GM23248 (cell line): ENCODE results near the gene SFMBT1. TPM values are rescaled to one million over a fixed set of nuclear protein-coding genes. Genes with fewer than 3 reads are reported as not detected.

Experiments used
- DNase-seq: peaks from one replicate; pipeline ENCODE4 v3.0.0-alpha.2; 2015
- H2AFZ ChIP-seq: fragments of 200-600 bp; sonication (generic); 2 replicates; pipeline ENCODE4 v1.6.1; 2016; ENCODE audit warnings: antibody characterized with exemption
- H3F3A ChIP-seq: fragments of 200-600 bp; sonication (generic); 2 replicates; pipeline ENCODE4 v1.6.1; 2016; ENCODE audit warnings: mild to moderate bottlenecking, antibody characterized with exemption, mixed run types; ENCODE audit not compliant: insufficient read depth
- H3K27ac ChIP-seq: fragments of 200-600 bp; sonication (generic); 2 replicates; pipeline ENCODE4 v1.5.1; 2016; ENCODE audit warnings: mild to moderate bottlenecking
- H3K27me3 ChIP-seq: fragments of 200-600 bp; sonication (generic); replicated peaks from 2 replicates; pipeline ENCODE4 v1.6.1; 2016; ENCODE audit warnings: mild to moderate bottlenecking; ENCODE audit not compliant: insufficient read depth
- H3K36me3 ChIP-seq: fragments of 200-600 bp; sonication (generic); 2 replicates; pipeline ENCODE4 v1.6.1; 2016; ENCODE audit warnings: low read depth, mild to moderate bottlenecking
- H3K4me1 ChIP-seq: fragments of 200-600 bp; sonication (generic); 2 replicates; pipeline ENCODE4 v1.6.1; 2016; ENCODE audit warnings: mild to moderate bottlenecking; ENCODE audit not compliant: insufficient read depth
- H3K4me2 ChIP-seq: fragments of 200-600 bp; sonication (generic); one replicate; pipeline ENCODE4 v1.6.1; 2016; ENCODE audit warnings: mild to moderate bottlenecking; ENCODE audit not compliant: unreplicated experiment
- H3K4me3 ChIP-seq: fragments of 200-600 bp; sonication (generic); 2 replicates; pipeline ENCODE4 v1.5.1; 2016; ENCODE audit warnings: mild to moderate bottlenecking
- H3K79me2 ChIP-seq: fragments of 200-600 bp; sonication (generic); 2 replicates; pipeline ENCODE4 v1.6.1; 2016; ENCODE audit warnings: mild to moderate bottlenecking; ENCODE audit not compliant: insufficient read depth
- H3K9ac ChIP-seq: fragments of 200-600 bp; sonication (generic); 2 replicates; pipeline ENCODE4 v1.6.1; 2016; ENCODE audit warnings: mild to moderate bottlenecking
- H3K9me2 ChIP-seq: fragments of 200-600 bp; sonication (generic); 2 replicates; pipeline ENCODE4 v1.6.1; 2016; ENCODE audit warnings: mixed run types, mild to moderate bottlenecking, moderate library complexity; ENCODE audit not compliant: insufficient read depth
- H3K9me3 ChIP-seq: fragments of 200-600 bp; sonication (generic); one replicate; pipeline ENCODE4 v1.6.1; 2017; ENCODE audit warnings: low read depth
- H4K20me1 ChIP-seq: fragments of 200-600 bp; sonication (generic); 2 replicates; pipeline ENCODE4 v1.6.0; 2016; ENCODE audit not compliant: insufficient read depth
- EZH2 ChIP-seq: fragments of 200-600 bp; sonication (generic); IDR thresholded peaks from 2 replicates; pipeline ENCODE4 v1.6.1; 2018; ENCODE audit warnings: antibody characterized with exemption, mild to moderate bottlenecking; ENCODE audit not compliant: insufficient read depth, poor library complexity, severe bottlenecking
- EZH2phosphoT487 ChIP-seq: fragments of 200-600 bp; sonication (generic); IDR thresholded peaks from 2 replicates; pipeline ENCODE4 v1.6.1; 2018; ENCODE audit warnings: antibody characterized with exemption, moderate library complexity, mild to moderate bottlenecking, low read depth; ENCODE audit not compliant: insufficient read depth
- WGBS, 2 experiments: methylation state at CpG; one replicate each; pipeline ENCODE4 v1.1.6; 2015 to 2017; ENCODE audit warnings: low lambda C conversion rate in 2 of 2, low coverage in 1 of 2; ENCODE audit errors: missing lambda C conversion rate in 2 of 2; 5-methylcytosine and 5-hydroxymethylcytosine counted together
- in situ Hi-C: fragments of 300-500 bp; cut with MboI; formaldehyde crosslinking; loops from 2 replicates; pipeline ENCODE4 v1.15.0; 2020
- polyA plus RNA-seq: library from polyadenylated mRNA; unstranded; fragments of >200 nt; fragmentation: Nextera tagmentation; extraction: Ambion mirVana; gene quantifications from 2 replicates; pipeline ENCODE4 v1.2.1, GENCODE V29; 2016
- total RNA-seq: library from RNA; depleted of rRNA; stranded (reverse); fragments of >200 nt; shearing (Covaris generic); gene quantifications from 2 replicates; pipeline ENCODE4 v1.2.3, GENCODE V29; 2014

The SFMBT1 gene
- total and polyA plus RNA-seq, 2 experiments from 2014 or later, result 2.3 to 2.6 TPM

- no peak for TF ChIP-seq EZH2phosphoT487
- TF ChIP-seq EZH2, result no peak
- H3K4me3 ChIP-seq, result no peak overlapping the region
- H3K9me3 ChIP-seq, result no peaks in the 10 kb centered on the region
- H3K79me2 ChIP-seq, result peaks cover 19% of the 10 kb centered on the region
- no peaks in the 10 kb centered on the region for H3K27me3 ChIP-seq
- in situ Hi-C loops, result no loop called here
- H2AFZ ChIP-seq, result no peak overlapping the region
- H3K36me3 ChIP-seq, result no peaks in the 10 kb centered on the region
- H4K20me1 ChIP-seq, result no peaks in the 10 kb centered on the region
- no peak overlapping the region for H3K27ac ChIP-seq
- no peak overlapping the region for H3K4me2 ChIP-seq
- DNase-seq, result no peak
- H3K4me1 ChIP-seq, result no peaks in the 10 kb centered on the region
- no peaks in the 10 kb centered on the region for H3K9me2 ChIP-seq
- H3K9ac ChIP-seq, result no peak overlapping the region
- 92 to 99% methylated on average over 4 of the region's 4 CpGs for WGBS, 2 experiments
- no peaks in the 10 kb centered on the region for H3F3A ChIP-seq
These were observed 163.5 kb downstream of the SFMBT1 start for GRCh38 chr3:52882377-52882776.

DNA sequence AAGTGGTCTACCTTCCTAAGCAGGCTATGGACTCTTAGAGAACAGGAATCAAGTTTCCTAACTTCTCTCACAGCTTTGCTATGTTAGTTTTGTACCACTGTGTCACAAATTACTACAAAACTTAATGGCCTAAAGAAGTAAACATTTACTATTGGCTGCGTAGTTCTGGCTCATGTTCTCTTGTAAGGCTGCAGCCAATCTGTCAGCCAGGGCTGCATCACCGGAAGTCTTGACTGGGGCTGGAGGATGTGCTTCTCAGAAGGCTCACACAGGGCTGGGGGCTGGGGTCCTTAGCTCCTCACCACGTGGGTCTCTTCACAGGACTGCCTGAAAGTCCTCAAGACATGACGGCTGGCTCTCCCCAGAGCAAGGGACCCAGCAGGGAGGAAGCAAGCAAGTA is 164.0 kb downstream of the SFMBT1 start:
- no peaks in the 10 kb centered on the region for H3K27me3 ChIP-seq
- no peaks in the 10 kb centered on the region for H3K36me3 ChIP-seq
- H3K4me2 ChIP-seq, result no peak overlapping the region
- H4K20me1 ChIP-seq, result no peaks in the 10 kb centered on the region
- WGBS, 2 experiments, result 57 to 66% methylated on average over 4 of the region's 4 CpGs
- H3K9me2 ChIP-seq, result no peaks in the 10 kb centered on the region
- H3K4me1 ChIP-seq, result no peaks in the 10 kb centered on the region
- peaks cover 13% of the 10 kb centered on the region for H3K79me2 ChIP-seq
- H3K4me3 ChIP-seq, result no peak overlapping the region
- H3K9ac ChIP-seq, result no peak overlapping the region
- H2AFZ ChIP-seq, result no peak overlapping the region
- no peak for DNase-seq
- in situ Hi-C loops, result no loop called here
- H3K9me3 ChIP-seq, result no peaks in the 10 kb centered on the region
- H3F3A ChIP-seq, result no peaks in the 10 kb centered on the region
- no peak overlapping the region for H3K27ac ChIP-seq
- TF ChIP-seq EZH2, result no peak
- no peak for TF ChIP-seq EZH2phosphoT487

DNA sequence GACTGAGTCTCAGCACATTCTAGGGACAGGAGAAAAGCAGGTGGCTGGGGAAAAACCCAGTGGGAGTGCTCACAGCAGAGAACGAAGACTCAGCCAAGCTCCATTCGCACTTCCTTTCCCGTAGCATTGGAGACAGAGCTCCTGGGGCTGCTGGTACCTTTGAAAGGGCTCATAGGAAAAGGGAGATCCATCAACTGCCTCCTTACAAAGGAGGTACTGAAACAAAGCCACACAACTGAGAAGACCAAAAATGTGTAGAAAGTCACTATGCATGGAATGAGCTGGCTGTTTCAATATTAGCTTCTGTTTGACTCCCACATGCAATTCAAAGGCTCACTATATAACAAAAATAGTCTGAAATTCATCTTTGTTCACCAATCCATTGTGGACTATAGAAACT is 165.4 kb downstream of the SFMBT1 start:
- no peak for DNase-seq
- Histone ChIP-seq H3K9ac (no peak overlapping the region), H3K4me2 (no peak overlapping the region), H4K20me1 (no peaks in the 10 kb centered on the region), H3K4me1 (no peaks in the 10 kb centered on the region), H3K9me2 (no peaks in the 10 kb centered on the region), H3K36me3 (no peaks in the 10 kb centered on the region), H2AFZ (no peak overlapping the region), H3F3A (no peaks in the 10 kb centered on the region), H3K27ac (no peak overlapping the region), H3K79me2 (0 out of 2 replicates have a peak, but pooled peaks cover 8% of the 10 kb centered on the region), H3K27me3 (no peaks in the 10 kb centered on the region), H3K4me3 (no peak overlapping the region), H3K9me3 (no peaks in the 10 kb centered on the region)
- 95 to 98% methylated on average over 3 of the region's 3 CpGs for whole genome bisulfite sequencing, 2 experiments
- TF ChIP-seq EZH2 (no peak), EZH2phosphoT487 (no peak)
- in situ Hi-C loops, result no loop called here

- in situ Hi-C loops, result no loop called here
- whole genome bisulfite sequencing, 2 experiments, result 90 to 95% methylated on average over 5 of the region's 5 CpGs
- Histone ChIP-seq H4K20me1 (no peaks in the 10 kb centered on the region), H2AFZ (no peak overlapping the region), H3K36me3 (no peaks in the 10 kb centered on the region), H3K9ac (no peak overlapping the region), H3K27ac (no peak overlapping the region), H3K9me2 (no peaks in the 10 kb centered on the region), H3K4me2 (no peak overlapping the region), H3K9me3 (no peaks in the 10 kb centered on the region), H3F3A (no peaks in the 10 kb centered on the region), H3K4me1 (no peaks in the 10 kb centered on the region), H3K4me3 (no peak overlapping the region), H3K79me2 (0 out of 2 replicates have a peak, but pooled peaks cover 8% of the 10 kb centered on the region), H3K27me3 (no peaks in the 10 kb centered on the region)
- TF ChIP-seq EZH2, result no peak
- no peak for TF ChIP-seq EZH2phosphoT487
- no peak for DNase-seq
These were observed 165.8 kb downstream of the SFMBT1 start for GRCh38 chr3:52880047-52880446.

GRCh38 chr3:52879581-52879980 is 166.3 kb downstream of the SFMBT1 start:
- Histone ChIP-seq H3K79me2 (0 out of 2 replicates have a peak, but pooled peaks cover 8% of the 10 kb centered on the region), H3K27ac (no peak overlapping the region), H3F3A (no peaks in the 10 kb centered on the region), H3K27me3 (no peaks in the 10 kb centered on the region), H3K4me2 (no peak overlapping the region), H3K36me3 (no peaks in the 10 kb centered on the region), H3K9me2 (no peaks in the 10 kb centered on the region), H3K9ac (no peak overlapping the region), H3K4me3 (no peak overlapping the region), H3K4me1 (no peaks in the 10 kb centered on the region), H4K20me1 (no peaks in the 10 kb centered on the region), H3K9me3 (no peaks in the 10 kb centered on the region), H2AFZ (no peak overlapping the region)
- in situ Hi-C loops, result no loop called here
- DNase-seq, result no peak
- WGBS, 2 experiments, result 97 to 98% methylated on average over 4 of the region's 4 CpGs
- TF ChIP-seq EZH2 (no peak), EZH2phosphoT487 (no peak)
